ENCODE results near the gene CINP. TPM values are rescaled to one million over a fixed set of nuclear protein-coding genes. Genes with fewer than 3 reads are reported as not detected.

CINP gene
- total and polyA plus RNA-seq, 2 of the 8 experiments (the other 6 are each of a cell fraction or from before 2014, with no cell fraction given), result 47.8 to 51.6 TPM

GRCh38 chr14:102370305-102370809 is 7.7 kb upstream of the CINP start:
- Histone ChIP-seq H3K4me2 (ENCODE audit: insufficient read depth in 1 of 2, low read depth in 2 of 2, low read length in 2 of 2) (no peak overlapping the region), H3K79me1 (ENCODE audit: low read depth, low read length) (peaks cover 7% of the 10 kb centered on the region), H3K36me3 (ENCODE audit: control insufficient read depth in 2 of 4, insufficient read depth in 4 of 4, low read length in 3 of 4) (no peaks in the 10 kb centered on the region), H2AFZ (ENCODE audit: low read length) (no peak overlapping the region), H3K79me2 (ENCODE audit: control insufficient read depth in 1 of 2, insufficient read depth in 2 of 2, low read length in 2 of 2) (peaks cover 0 to 23% of the 10 kb centered on the region in 2 experiments; a peak in 3 of 4 replicates), H4K20me1 (replicated peaks in 1 of 2; ENCODE audit: control insufficient read depth in 1 of 2, insufficient read depth in 2 of 2, low read length in 2 of 2) (peaks cover 0 to 3% of the 10 kb centered on the region in 2 experiments), H3K23ac (ENCODE audit: insufficient read length) (no peak overlapping the region), H3K56ac (replicated peaks; ENCODE audit: insufficient read length, low read depth, low read length) (no peak overlapping the region), H3K4me3 (ENCODE audit: extremely low read depth in 1 of 4, insufficient read depth in 2 of 4, low read depth in 3 of 4, low read length in 4 of 4) (no peak overlapping the region), H3K9me3 (ENCODE audit: insufficient read depth in 2 of 2, low read depth in 1 of 2, low read length in 1 of 2) (no peaks in the 10 kb centered on the region), H3K9ac (replicated peaks in 1 of 4; ENCODE audit: extremely low read depth in 1 of 4, low read depth in 3 of 4, low read length in 3 of 4) (no peak overlapping the region; a peak in 1 of 7 replicates), H2BK20ac (ENCODE audit: low read length) (no peak overlapping the region), H3K23me2 (ENCODE audit: low read depth, low read length) (no peaks in the 10 kb centered on the region), H4K8ac (ENCODE audit: extremely low read depth, insufficient read depth, low read length) (no peak overlapping the region; the same call in 1 of the 2 replicates), H2BK12ac (ENCODE audit: low read depth, low read length) (no peak overlapping the region), H2AK5ac (ENCODE audit: low read depth, low read length) (peak overlapping the region; percentile 39; the same call in 1 of the 2 replicates), H3K18ac (ENCODE audit: extremely low read depth, low read length) (no peak overlapping the region), H2BK15ac (ENCODE audit: low read length) (0 out of 2 replicates have a peak overlapping the region, but pooled peaks have one; percentile 92), H4K91ac (replicated peaks; ENCODE audit: insufficient read length, low read length) (no peak overlapping the region), H2BK5ac (ENCODE audit: low read depth, low read length) (peak overlapping the region; percentile 26; the same call in 1 of the 2 replicates), H3K14ac (ENCODE audit: insufficient read length) (no peak overlapping the region), H3K27ac (ENCODE audit: low read depth, low read length) (no peak overlapping the region), H4K5ac (ENCODE audit: insufficient read length, low read depth, low read length) (no peak overlapping the region), H3K27me3 (replicated peaks in 1 of 4; ENCODE audit: control insufficient read depth in 3 of 4, extremely low read depth in 1 of 4, insufficient read depth in 3 of 4, low read length in 3 of 4) (no peaks in the 10 kb centered on the region), H3K4me1 (replicated peaks in 1 of 4; ENCODE audit: control insufficient read depth in 3 of 4, insufficient read depth in 4 of 4, low read length in 3 of 4) (no peaks in the 10 kb centered on the region), H2BK120ac (replicated peaks; ENCODE audit: low read depth, low read length) (no peak overlapping the region), H3K4ac (replicated peaks; ENCODE audit: insufficient read length, low read depth, low read length) (peak overlapping the region; percentile 94)
- WGBS, 2 experiments (ENCODE audit: extremely low coverage in 1 of 2, insufficient coverage in 1 of 2, insufficient read length in 1 of 2, insufficient replicate concordance in 2 of 2, low coverage in 1 of 2, low lambda C conversion rate in 2 of 2, missing lambda C conversion rate in 1 of 2), result 95% methylated on average over 11 of the region's 11 CpGs; no CpG with 5 or more reads in 1 of the 2 experiments
- POLR2A ChIA-PET (ENCODE audit: partially characterized antibody), result no interaction called here
- TF ChIP-seq RXRA (IDR thresholded peaks at IDR 0.05; ENCODE audit: insufficient read depth, low read depth, low read length) (no peak), SAP30 (IDR thresholded peaks at IDR 0.05; ENCODE audit: insufficient read depth, insufficient replicate concordance, low read length) (no peak), USF2 (IDR thresholded peaks at IDR 0.05; ENCODE audit: low read length) (no peak), SIN3A (conservative IDR thresholded peaks at IDR 0.05 in 1 of 2, IDR thresholded peaks at IDR 0.05 in 1 of 2; ENCODE audit: low read depth in 1 of 2, low read length in 2 of 2) (no peak), SP1 (IDR thresholded peaks at IDR 0.05; ENCODE audit: low read depth, low read length) (no peak), GTF2F1 (IDR thresholded peaks at IDR 0.05; ENCODE audit: borderline replicate concordance, low read depth, low read length) (no peak), JUN (IDR thresholded peaks at IDR 0.05; ENCODE audit: low read depth, low read length) (no peak), SIX5 (IDR thresholded peaks at IDR 0.05; ENCODE audit: low read depth, low read length) (no peak), KDM4A (IDR thresholded peaks at IDR 0.05; ENCODE audit: low read depth, low read length, severe bottlenecking) (no peak), SP2 (IDR thresholded peaks at IDR 0.05; ENCODE audit: low read length) (no peak), GABPA (IDR thresholded peaks at IDR 0.05; ENCODE audit: borderline replicate concordance, insufficient read depth, low read length) (no peak)
- FAIRE-seq, result no peak
- CTCF ChIA-PET (ENCODE audit: partially characterized antibody), result interaction anchor here (0.6 to 1.5 kb wide), 6 partner anchors 11 to 321 kb away, joined by 3 read pairs; no protein-coding TSS in a partner anchor
- DNase-seq (ENCODE audit: low read depth in 1 of 2, low spot score in 2 of 2), result no peak
